K562 (cell line): ENCODE data around the gene FADS6. TPM values are rescaled to one million over a fixed set of nuclear protein-coding genes. Genes with fewer than 3 reads are reported as not detected.

Experiments used
- ATAC-seq: fragments of 200-7000 bp; cut with Tn5 transposase; 3 replicates; pipeline ENCODE4 v1.9.1; 2020; ENCODE audit warnings: moderate library complexity
- BruUV-seq: library from RNA; stranded (reverse); fragments of 400-500 nt; replicated peaks from 2 replicates; lab custom pipeline; 2021; lab: Mats Ljungman, UMichigan
- CTCF ChIA-PET: fragments of 300-600 bp; formaldehyde crosslinking; extraction: SDS; loops from one replicate; lab custom pipeline; 2021; ENCODE audit warnings: low intra/inter-chr PET ratio; lab: Yijun Ruan, JAX
- POLR2A ChIA-PET: fragments of 300-600, 350-650 bp; sonication (Branson Sonifier 250); formaldehyde crosslinking; extraction: SDS; loops from one replicate; lab custom pipeline; 2021; ENCODE audit warnings: antibody characterized with exemption, inconsistent platforms; lab: Yijun Ruan, JAX
- DNase-seq, 4 experiments: peaks; one replicate each; pipeline versions ENCODE4 v3.0.0 to v3.0.0-alpha.2; 2011 to 2018; ENCODE audit warnings: low spot score in 3 of 4, mixed read lengths in 3 of 4; ENCODE audit errors: extremely low read depth in 1 of 4
- FAIRE-seq: peaks from 2 replicates; lab custom pipeline; 2011; peaks lifted over from hg19 to GRCh38; lab: Jason Lieb, UNC
- H2AFZ ChIP-seq: 2 replicates; pipeline ENCODE4 v1.6.0; 2011; ENCODE audit warnings: low read depth, low read length, control low read depth, inconsistent platforms
- H3K27ac ChIP-seq: fragments of 200-600 bp; 3 replicates; pipeline ENCODE4 v1.8.0; 2011; ENCODE audit warnings: low read depth, mild to moderate bottlenecking, control low read depth, inconsistent platforms, low read length, moderate library complexity, mixed read lengths; ENCODE audit errors: extremely low read depth
- H3K27me3 ChIP-seq, 2 experiments: fragments of 300-600 bp in 1 of 2; 2 replicates in 1 of 2; 3 replicates in 1 of 2; pipeline versions ENCODE4 v1.6.0 to v1.8.0; 2011; ENCODE audit warnings: inconsistent platforms in 2 of 2, low read length in 2 of 2, mild to moderate bottlenecking in 1 of 2, mixed read lengths in 1 of 2, moderate library complexity in 1 of 2; ENCODE audit not compliant: control insufficient read depth in 2 of 2, insufficient read depth in 2 of 2
- H3K36me3 ChIP-seq: fragments of 300-600 bp; 3 replicates; pipeline ENCODE4 v1.8.0; 2011; ENCODE audit warnings: mild to moderate bottlenecking, low read length, inconsistent platforms; ENCODE audit not compliant: control insufficient read depth, insufficient read depth
- H3K4me1 ChIP-seq, 2 experiments: fragments of 200-600 bp in 1 of 2; replicated peaks in 1 of 2; 2 replicates in 1 of 2; 3 replicates in 1 of 2; pipeline versions ENCODE4 v1.5.1 to v1.8.0; 2011; ENCODE audit warnings: inconsistent platforms in 2 of 2, low read length in 2 of 2, mild to moderate bottlenecking in 1 of 2, mixed read lengths in 1 of 2, moderate library complexity in 1 of 2; ENCODE audit not compliant: control insufficient read depth in 2 of 2, insufficient read depth in 2 of 2
- H3K4me2 ChIP-seq: 2 replicates; pipeline ENCODE4 v1.6.1; 2011; ENCODE audit warnings: low read length, control low read depth, inconsistent platforms, mixed read lengths; ENCODE audit not compliant: insufficient read depth
- H3K4me3 ChIP-seq: fragments of 200-600 bp; sonication (generic), shearing (Covaris generic); 2 replicates; pipeline ENCODE4 v1.5.1; 2016; ENCODE audit warnings: control low read depth, inconsistent platforms
- H3K79me2 ChIP-seq: fragments of 200-600 bp; 3 replicates; pipeline ENCODE4 v1.8.0; 2011; ENCODE audit warnings: low read length, inconsistent platforms; ENCODE audit not compliant: control insufficient read depth, insufficient read depth
- H3K9ac ChIP-seq, 2 experiments: 2 replicates each; pipeline versions ENCODE4 v1.6.0 to v1.6.1; 2011; ENCODE audit warnings: low read depth in 2 of 2, low read length in 2 of 2, control low read depth in 1 of 2, inconsistent platforms in 1 of 2, mild to moderate bottlenecking in 1 of 2, mixed read lengths in 1 of 2; ENCODE audit not compliant: insufficient read depth in 1 of 2
- H3K9me1 ChIP-seq: one replicate; pipeline ENCODE4 v1.6.0; 2011; ENCODE audit warnings: inconsistent platforms, mild to moderate bottlenecking, low read length, moderate library complexity; ENCODE audit not compliant: control insufficient read depth, insufficient read depth
- H3K9me3 ChIP-seq: replicated peaks from 2 replicates; pipeline ENCODE4 v1.5.1; 2011; ENCODE audit warnings: low read depth, low read length, inconsistent platforms; ENCODE audit not compliant: control insufficient read depth, insufficient read depth
- H4K20me1 ChIP-seq: replicated peaks from 2 replicates; pipeline ENCODE4 v1.6.1; 2011; ENCODE audit warnings: low read length, inconsistent platforms, mixed read lengths; ENCODE audit not compliant: control insufficient read depth, insufficient read depth
- MBD2 ChIP-seq: sonication (generic); IDR thresholded peaks from 2 replicates; pipeline ENCODE4 v1.6.1; 2016; ENCODE audit warnings: low read depth, borderline replicate concordance
- MEF2D ChIP-seq: conservative IDR thresholded peaks from 2 replicates; pipeline ENCODE4 v1.6.1; 2016; ENCODE audit warnings: low read depth, missing genetic modification characterization, missing compliant biosample characterization
- TAF9B ChIP-seq: fragments of 450-650 bp; IDR thresholded peaks from 2 replicates; pipeline ENCODE4 v1.6.1; 2018; ENCODE audit warnings: mild to moderate bottlenecking; ENCODE audit not compliant: partially characterized antibody
- ZNF24 ChIP-seq: fragments of 450-650 bp; IDR thresholded peaks from 2 replicates; pipeline ENCODE4 v1.6.1; 2016
- ZNF586 ChIP-seq: fragments of 450-650 bp; formaldehyde crosslinking; conservative IDR thresholded peaks from 2 replicates; pipeline ENCODE4 v1.4.0; 2020; ENCODE audit warnings: mild to moderate bottlenecking, moderate library complexity
- WGBS: fragments of 100-300 bp; shearing (Covaris generic); methylation state at CpG from one replicate; pipeline ENCODE4 v1.1.6; 2016; ENCODE audit warnings: low coverage, mixed read lengths; ENCODE audit not compliant: insufficient coverage; ENCODE audit errors: missing lambda C conversion rate; 5-methylcytosine and 5-hydroxymethylcytosine counted together
- in situ Hi-C: fragments of 300-500 bp; cut with MboI; formaldehyde crosslinking; loops from 4 replicates; pipeline ENCODE4 v1.15.0; 2018; ENCODE audit warnings: inconsistent platforms, mixed read lengths
- intact Hi-C: fragments of 100-400 bp; cut with micrococcal nuclease; formaldehyde crosslinking; loops from 2 replicates; pipeline ENCODE4 v1.14.2; 2022
- polyA plus RNA-seq, 8 experiments: library from polyadenylated mRNA; depleted of rRNA in 4 of 8; stranded (reverse) in 5 of 8; unstranded in 3 of 8; fragments of >200 nt; fragmentation: Nextera tagmentation in 2 of 8; fragmentation: Illumina TruSeq in 1 of 8; extraction: Ambion mirVana in 2 of 8; extraction: Trizol in 1 of 8; gene quantifications; 2 replicates each; pipeline versions ENCODE4 v1.2.1 to v1.2.3, GENCODE V29; 2011 to 2014; ENCODE audit warnings: inconsistent platforms in 1 of 8, missing spikeins in 1 of 8
- total RNA-seq, 7 experiments: library from RNA; depleted of rRNA in 6 of 7; stranded (reverse); fragments of >200 nt in 6 of 7; fragmentation: Illumina TruSeq in 2 of 7; extraction: Trizol in 2 of 7; gene quantifications; 2 replicates each; pipeline versions ENCODE4 v1.2.1 to v1.2.3, GENCODE V29; 2011 to 2021; ENCODE audit warnings: low replicate concordance in 1 of 7
- TF ChIP-seq, protein P1 (sequence below), 2 experiments: fragments of 450-650 bp; IDR thresholded peaks; 2 replicates each; pipeline ENCODE4 v1.6.1; 2016

The FADS6 gene
- total and polyA plus RNA-seq, 9 of the 15 experiments (the other 6 are each of a cell fraction or from before 2014, with no cell fraction given) = 0.18 to 0.22 TPM; not detected in 7

DNA sequence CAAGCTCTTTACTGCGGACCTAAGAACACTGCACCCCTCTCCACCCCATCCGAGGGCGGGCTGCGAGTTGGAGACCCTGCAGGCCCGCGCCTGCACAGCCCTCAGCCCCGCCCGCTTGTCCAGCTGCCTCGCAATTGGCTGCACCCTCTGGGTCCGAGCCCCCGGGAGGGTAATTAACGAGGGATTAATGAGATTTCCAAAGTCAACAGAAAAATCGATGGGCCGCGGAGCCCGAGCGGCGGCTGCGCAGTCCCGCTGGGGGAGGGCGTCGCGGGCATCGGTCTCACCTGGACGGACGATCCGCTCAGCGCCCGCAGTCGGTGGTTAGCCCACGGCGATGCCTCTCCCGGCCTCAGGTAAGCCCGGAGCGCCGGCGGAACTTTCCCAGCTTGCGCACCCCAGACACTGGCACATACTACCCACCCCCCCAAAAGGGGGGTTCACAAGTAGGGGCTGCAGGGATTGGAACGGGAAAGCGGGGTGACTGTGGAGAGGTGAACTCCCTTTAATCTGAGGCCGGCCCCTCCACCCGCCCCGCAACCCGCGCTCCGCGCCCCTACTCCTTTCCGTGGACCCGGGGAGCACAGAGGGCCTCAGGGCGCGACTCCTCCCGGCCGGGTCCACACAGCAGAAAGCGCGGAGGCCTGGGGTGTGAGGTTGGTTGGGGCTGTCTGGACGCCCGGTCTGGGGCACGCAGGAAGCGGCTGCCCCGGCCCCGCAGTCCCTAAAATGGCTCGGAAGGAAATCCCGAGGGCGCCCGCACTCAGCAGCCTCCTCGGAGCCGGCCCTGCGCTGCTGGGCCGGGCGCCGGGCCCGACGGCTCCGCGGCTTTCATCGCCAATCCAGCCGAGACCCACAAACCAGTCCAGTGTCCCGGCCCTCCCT is 42.4 kb upstream of the FADS6 start, which contains the start of gene OTOP3 (continued):
- no peak for TF ChIP-seq ZNF586 (CRISPR knock-in tag)
- no peak for TF ChIP-seq MBD2
- TF ChIP-seq MEF2D (tag) = no peak
- TF ChIP-seq ZNF24 = no peak

DNA sequence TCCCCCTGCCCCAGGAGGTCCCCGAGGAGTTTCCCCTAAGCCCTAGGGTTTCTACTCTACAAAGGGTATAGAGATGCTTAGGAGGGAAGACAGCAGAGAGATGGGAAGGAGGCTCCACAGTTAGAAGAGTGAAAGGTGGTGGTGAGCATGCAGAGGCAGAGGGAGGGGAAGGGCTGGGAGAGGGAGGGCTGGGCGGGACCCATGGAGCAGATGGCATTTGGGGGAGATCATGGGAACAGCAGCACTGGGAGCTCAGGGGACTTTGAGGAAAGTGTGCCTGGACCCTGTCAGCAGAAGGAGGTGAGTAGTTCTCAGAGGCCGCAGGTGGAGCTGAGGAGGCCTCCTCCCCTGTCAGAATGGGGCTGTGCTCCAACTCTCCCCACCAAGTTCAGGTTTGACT is 41.6 kb upstream of the FADS6 start:
- H3K79me2 ChIP-seq = no peaks in the 10 kb centered on the region
- H3K4me1 ChIP-seq = peaks cover 19 to 28% of the 10 kb centered on the region in 2 experiments; a peak in 4 of 5 replicates
- ChIA-PET CTCF (no interaction called here), POLR2A (interaction anchor here (0.6 to 0.7 kb wide), 4 partner anchors 29 to 861 kb away, joined by 3 read pairs; no protein-coding TSS in a partner anchor)
- H2AFZ ChIP-seq = no peak overlapping the region
- in situ Hi-C loops (no loop called here), intact Hi-C loops (no loop called here)
- no peaks in the 10 kb centered on the region for H3K9me1 ChIP-seq
- ATAC-seq = no peak
- H3K36me3 ChIP-seq = no peaks in the 10 kb centered on the region
- H4K20me1 ChIP-seq = 0 out of 2 replicates have a peak, but pooled peaks cover 4% of the 10 kb centered on the region
- BruUV-seq = no TSS peak
- H3K27me3 ChIP-seq = peaks cover 6 to 18% of the 10 kb centered on the region in 2 experiments; a peak in 4 of 5 replicates
- H3K4me2 ChIP-seq = no peak overlapping the region
- no peak overlapping the region for H3K27ac ChIP-seq
- TF ChIP-seq, protein P1, sequence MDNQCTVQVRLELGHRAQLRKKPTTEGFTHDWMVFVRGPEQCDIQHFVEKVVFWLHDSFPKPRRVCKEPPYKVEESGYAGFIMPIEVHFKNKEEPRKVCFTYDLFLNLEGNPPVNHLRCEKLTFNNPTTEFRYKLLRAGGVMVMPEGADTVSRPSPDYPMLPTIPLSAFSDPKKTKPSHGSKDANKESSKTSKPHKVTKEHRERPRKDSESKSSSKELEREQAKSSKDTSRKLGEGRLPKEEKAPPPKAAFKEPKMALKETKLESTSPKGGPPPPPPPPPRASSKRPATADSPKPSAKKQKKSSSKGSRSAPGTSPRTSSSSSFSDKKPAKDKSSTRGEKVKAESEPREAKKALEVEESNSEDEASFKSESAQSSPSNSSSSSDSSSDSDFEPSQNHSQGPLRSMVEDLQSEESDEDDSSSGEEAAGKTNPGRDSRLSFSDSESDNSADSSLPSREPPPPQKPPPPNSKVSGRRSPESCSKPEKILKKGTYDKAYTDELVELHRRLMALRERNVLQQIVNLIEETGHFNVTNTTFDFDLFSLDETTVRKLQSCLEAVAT (IDR thresholded peaks at IDR 0.05) = no peak
- no peak for TF ChIP-seq TAF9B
- no peak for FAIRE-seq
- DNase-seq = no peak
- WGBS = 34% methylated on average over 2 of the region's 3 CpGs
- H3K9ac ChIP-seq = no peak overlapping the region
- no peak overlapping the region for H3K4me3 ChIP-seq
- no peaks in the 10 kb centered on the region for H3K9me3 ChIP-seq
